GM19324 (cell line): Measurements from ENCODE around the gene TPGS2.

Source experiments
- ATAC-seq: cut with Tn5 transposase; IDR thresholded peaks from one replicate; pipeline ENCODE4 v1.9.1; 2021; ENCODE audit warnings: mild to moderate bottlenecking, moderate library complexity; ENCODE audit not compliant: unreplicated experiment, low FRiP score

Gene TPGS2

DNA sequence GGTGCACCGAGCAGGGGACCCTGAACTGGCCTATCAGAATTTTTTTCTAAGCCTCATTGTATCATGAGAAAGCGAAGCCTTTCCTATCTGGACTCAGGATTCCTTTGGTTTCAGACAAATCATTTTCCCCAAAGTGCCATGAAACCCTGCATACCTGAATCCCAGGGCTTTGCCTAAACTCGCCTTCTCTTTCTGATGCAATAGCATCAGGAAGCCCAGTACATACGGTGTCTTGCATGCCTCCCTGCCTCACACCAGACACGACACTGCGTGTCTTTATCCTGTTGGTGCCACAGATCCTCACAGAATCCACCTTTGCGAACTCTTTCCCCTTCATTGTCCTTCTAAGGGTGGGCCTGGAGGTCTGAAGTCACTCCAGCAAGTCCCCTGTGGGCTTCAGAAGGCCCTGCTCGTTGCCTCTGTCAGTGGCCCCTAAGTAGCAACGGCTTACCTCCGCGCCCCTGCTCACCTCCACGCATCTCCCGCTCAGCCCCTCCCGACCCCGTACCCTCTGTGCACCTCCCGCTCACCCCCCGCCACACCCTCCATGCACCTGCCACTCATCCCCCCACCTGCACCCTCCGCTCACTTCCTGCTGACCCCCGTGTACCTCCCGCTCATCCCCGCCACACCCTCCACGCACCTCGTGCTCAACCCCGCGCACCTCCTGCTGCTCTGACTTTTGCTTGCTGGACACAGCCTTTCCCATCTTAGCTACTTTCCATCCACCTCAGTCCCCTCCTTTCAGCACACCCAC is 83.4 kb downstream of the TPGS2 start:
- ATAC-seq: no peak

DNA sequence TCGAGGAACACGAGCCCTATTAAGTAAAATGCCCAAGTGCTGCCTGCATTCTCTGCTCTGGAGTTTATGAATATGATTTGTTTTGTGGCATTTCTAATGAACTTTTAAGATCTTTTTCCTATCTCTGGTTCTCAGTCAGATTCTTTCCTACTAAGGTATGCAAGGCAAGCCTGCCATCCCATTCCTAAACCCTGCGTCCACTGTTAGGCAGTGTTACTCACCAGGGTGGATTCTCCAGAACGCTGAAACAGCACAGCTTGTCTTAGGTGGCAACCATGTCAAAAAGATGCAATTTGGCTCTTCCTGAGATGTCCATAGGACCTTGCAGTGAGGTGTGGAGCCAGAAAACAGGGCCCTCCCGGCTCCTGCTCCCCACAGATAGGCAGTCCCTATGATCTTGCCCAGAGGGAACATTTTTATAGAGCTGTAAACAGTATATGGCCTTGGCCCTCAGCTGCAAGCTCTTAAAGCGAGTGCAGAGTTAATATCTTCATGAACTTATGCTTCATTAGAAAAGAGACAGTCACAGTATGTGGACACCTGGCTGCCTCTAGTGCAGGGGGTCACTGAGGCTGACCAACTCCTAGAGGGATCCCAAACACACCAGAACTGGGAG is 84.4 kb downstream of the TPGS2 start:
- ATAC-seq: no peak
